ENCODE data around the gene WDR64. TPM values are rescaled to one million over a fixed set of nuclear protein-coding genes. Genes with fewer than 3 reads are reported as not detected.
"Not testable (repeated sequence)": the region's sequence is repeated elsewhere in the genome, so short reads cannot be mapped to it uniquely, and the experiment has no call there.

WDR64 gene
- total and polyA plus RNA-seq, 11 donors: not detected

- no peak overlapping the region for H3K27ac ChIP-seq
- intact Hi-C loops (cut with DNase I): no loop called here
- TF ChIP-seq CTCF (IDR thresholded peaks at IDR 0.05) (no peak), POLR2A (IDR thresholded peaks at IDR 0.05) (no peak)
- no peak for ATAC-seq
- no peaks in the 10 kb centered on the region for H3K9me3 ChIP-seq
- H3K4me3 ChIP-seq: no peak overlapping the region
- H3K27me3 ChIP-seq: no peaks in the 10 kb centered on the region
- DNase-seq: no peak
- no peaks in the 10 kb centered on the region for H3K36me3 ChIP-seq
- 68 to 78% (median 71%) methylated on average over 2 of the region's 2 CpGs for WGBS, 4 donors
- no peaks in the 10 kb centered on the region for H3K4me1 ChIP-seq
Observed at GRCh38 chr1:241698177-241698576, 46.1 kb downstream of the WDR64 start.

DNA sequence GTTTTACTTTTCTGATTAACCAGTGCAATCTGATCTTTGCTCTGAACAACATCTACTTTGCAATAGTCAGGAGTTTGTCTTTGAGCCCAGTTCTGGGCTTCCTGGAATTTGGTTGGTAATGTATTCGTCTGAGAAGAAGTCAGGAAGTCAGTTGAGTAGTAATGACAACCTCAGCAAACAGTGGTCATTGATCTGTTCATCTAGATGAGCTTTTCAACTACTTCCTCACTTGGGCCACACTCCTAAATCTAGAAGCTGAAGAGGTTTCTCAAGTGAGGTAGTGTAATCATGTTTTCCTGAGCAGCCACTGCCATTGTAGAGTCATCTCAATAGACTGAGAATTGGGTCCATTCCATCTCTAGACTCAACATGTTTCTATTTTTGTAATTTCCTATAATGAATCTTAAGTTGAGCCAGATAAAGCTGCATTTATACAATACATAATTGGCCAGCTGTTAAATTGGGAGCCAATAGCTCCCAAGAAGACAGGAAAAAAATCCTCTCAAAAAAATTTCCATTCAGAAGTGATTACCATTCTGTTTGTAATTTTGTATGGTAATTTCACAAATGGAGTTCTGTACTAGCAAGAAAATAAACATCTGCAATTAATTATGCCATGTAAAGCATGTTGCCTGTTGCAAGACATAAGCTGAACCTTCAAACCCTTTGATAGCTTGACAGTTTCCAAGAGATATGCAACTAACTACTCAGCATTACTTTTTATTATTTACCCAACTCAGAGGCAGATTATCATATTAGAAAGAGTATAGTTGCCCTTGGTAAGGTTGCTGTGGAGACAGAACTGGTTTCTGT lies 49.6 kb downstream of the WDR64 start:
- no peak for TF ChIP-seq POLR2A (IDR thresholded peaks at IDR 0.05)
- no peak for TF ChIP-seq CTCF (IDR thresholded peaks at IDR 0.05)
- DNase-seq: no peak
- 41 to 57% (median 50%) methylated on average over 1 of the region's 1 CpG for whole genome bisulfite sequencing, 4 donors

GRCh38 chr1:241702442-241703373 lies 50.6 kb downstream of the WDR64 start:
- Histone ChIP-seq H3K27me3 (no peaks in the 10 kb centered on the region), H3K27ac (no peak overlapping the region), H3K36me3 (no peaks in the 10 kb centered on the region), H3K4me3 (no peak overlapping the region), H3K9me3 (no peaks in the 10 kb centered on the region), H3K4me1 (no peaks in the 10 kb centered on the region)
- DNase-seq: no peak
- intact Hi-C loops (cut with DNase I): no loop called here
- WGBS, 4 donors: 72 to 83% (median 76%) methylated on average over 6 of the region's 6 CpGs
- no peak for TF ChIP-seq CTCF (IDR thresholded peaks at IDR 0.05)
- no peak for TF ChIP-seq POLR2A (IDR thresholded peaks at IDR 0.05)
- no peak for ATAC-seq

More for the DNA sequence above, 49.6 kb downstream of the WDR64 start:
- Histone ChIP-seq H3K4me3 (no peak overlapping the region), H3K36me3 (no peaks in the 10 kb centered on the region), H3K27me3 (no peaks in the 10 kb centered on the region), H3K9me3 (no peaks in the 10 kb centered on the region), H3K4me1 (no peaks in the 10 kb centered on the region), H3K27ac (no peak overlapping the region)
- intact Hi-C loops (cut with DNase I): no loop called here
- no peak for ATAC-seq

DNA sequence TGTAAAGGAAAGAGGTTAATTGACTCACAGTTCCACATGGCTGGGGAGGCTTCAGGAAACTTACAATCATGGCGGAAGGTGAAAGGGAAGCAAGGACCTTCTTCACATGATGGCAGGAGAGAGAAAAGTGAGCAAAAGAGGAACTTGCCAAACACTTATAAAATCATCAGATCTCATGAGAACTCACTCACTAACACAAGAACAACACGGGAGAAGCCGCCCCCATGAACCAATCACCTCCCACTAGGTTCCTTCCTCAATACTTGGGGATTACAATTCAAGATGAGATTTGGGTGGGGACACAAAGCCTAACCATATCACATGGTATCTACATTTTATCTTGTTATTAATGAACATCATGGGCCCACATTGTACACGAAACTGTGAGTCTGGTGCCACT lies 51.7 kb downstream of the WDR64 start:
- intact Hi-C loops (cut with DNase I); DNase-seq; ATAC-seq; H3K4me3 ChIP-seq; H3K36me3 ChIP-seq; H3K9me3 ChIP-seq; H3K27me3 ChIP-seq; H3K4me1 ChIP-seq; H3K27ac ChIP-seq: not testable (repeated sequence)
- WGBS, 4 donors: 83 to 89% (median 86%) methylated on average over 4 of the region's 4 CpGs

All from heart left ventricle (tissue), 16 donors.